Measurements from ENCODE around the gene CGB5. TPM values are rescaled to one million over a fixed set of nuclear protein-coding genes. Genes with fewer than 3 reads are reported as not detected.

CGB5 gene
- total and polyA plus RNA-seq, 2 donors (not counting 3 experiments of a cell fraction or from before 2014, with no cell fraction given): not detected

- BruUV-seq (replicated peaks): no TSS peak
- H4K20me1 ChIP-seq (replicated peaks; ENCODE audit: control insufficient read depth, extremely low read depth, insufficient read depth, low read length): no peaks in the 10 kb centered on the region
- H3K36me3 ChIP-seq (ENCODE audit: control insufficient read depth in 2 of 2, extremely low read depth in 1 of 2, insufficient read depth in 2 of 2, low read length in 2 of 2): no peaks in the 10 kb centered on the region
- CTCF ChIA-PET: interaction anchor here (0.6 to 1.8 kb wide), 7 partner anchors 13 to 379 kb away, joined by 3 to 5 read pairs (median 5); partner anchors contain the start of gene CGB7
- H3K9ac ChIP-seq (replicated peaks; ENCODE audit: extremely low read depth, insufficient read depth, low read length): no peak overlapping the region
- FAIRE-seq (no peak), DNase-seq (ENCODE audit: low read depth, low spot score) (no peak)
- POLR2A ChIA-PET: no interaction called here
- TF ChIP-seq JUN (IDR thresholded peaks at IDR 0.05; ENCODE audit: borderline replicate concordance, insufficient read depth, insufficient read length, low read depth) (no peak), CTCF (IDR thresholded peaks at IDR 0.05; ENCODE audit: extremely low read depth in 1 of 2, insufficient read depth in 1 of 2, low read depth in 1 of 2, low read length in 2 of 2) (no peak), POLR2A (IDR thresholded peaks at IDR 0.05; ENCODE audit: low read depth, low read length) (no peak), GATA2 (IDR thresholded peaks at IDR 0.05; ENCODE audit: insufficient read depth, insufficient read length, low read depth, low read length) (no peak), POLR2AphosphoS5 (IDR thresholded peaks at IDR 0.05; ENCODE audit: insufficient read depth, low read depth, low read length) (no peak), MYC (IDR thresholded peaks at IDR 0.05; ENCODE audit: low read depth, low read length) (no peak), FOS (IDR thresholded peaks at IDR 0.05; ENCODE audit: borderline replicate concordance, insufficient read depth, low read length) (no peak), MAX (IDR thresholded peaks at IDR 0.05; ENCODE audit: insufficient read depth, insufficient read length) (no peak), EZH2 (IDR thresholded peaks at IDR 0.05; ENCODE audit: borderline replicate concordance, low read depth, low read length, severe bottlenecking) (no peak)
- H3K4me2 ChIP-seq (ENCODE audit: insufficient read depth, low read length): no peak overlapping the region
- intact Hi-C loops (cut with micrococcal nuclease) (no loop called here), dilution Hi-C loops (cut with MboI; ENCODE audit: extremely low pct_ligation_motif_present, low sequenced_read_pairs) (no loop called here)
- H3K9me3 ChIP-seq (replicated peaks; ENCODE audit: control insufficient read depth, insufficient read depth, low read length): no peaks in the 10 kb centered on the region
- no peaks in the 10 kb centered on the region for H3K9me1 ChIP-seq (replicated peaks; ENCODE audit: control insufficient read depth, extremely low read depth, insufficient read depth, low read length)
- H2AFZ ChIP-seq (ENCODE audit: low read depth, low read length): no peak overlapping the region
- no peak overlapping the region for H3K4me3 ChIP-seq (replicated peaks in 1 of 3; ENCODE audit: insufficient read depth in 1 of 3, low read depth in 1 of 3, low read length in 3 of 3)
- H3K27me3 ChIP-seq (ENCODE audit: control insufficient read depth in 2 of 2, insufficient read depth in 2 of 2, low read length in 2 of 2): peaks cover 40 to 51% of the 10 kb centered on the region in 2 experiments
- no peak overlapping the region for H3K27ac ChIP-seq (ENCODE audit: insufficient read depth, low read depth, low read length)
- H3K79me2 ChIP-seq (ENCODE audit: control insufficient read depth, insufficient read depth, low read length): no peaks in the 10 kb centered on the region
- H3K4me1 ChIP-seq (ENCODE audit: control insufficient read depth, extremely low read depth, insufficient read depth, low read length): no peaks in the 10 kb centered on the region
Measured at GRCh38 chr19:49070416-49070815, 26.8 kb downstream of the CGB5 start.
